ENCODE data around the gene ORMDL2.

ORMDL2 gene

GRCh38 chr12:55842681-55843429, 25.0 kb downstream of the ORMDL2 start, which contains the start of gene MMP19:
MMP19 (minus strand) TSS chr12:55842936; CDS start chr12:55842830, 106 bp downstream.
- Histone ChIP-seq H2AFZ (ENCODE audit: low read length, unreplicated experiment) (no peak within 1 kb of the TSS), H3K79me2 (ENCODE audit: control insufficient read depth, insufficient read depth, low read length, unreplicated experiment) (peaks cover 16% of the 10 kb centered on the region), H3K4me1 (ENCODE audit: control insufficient read depth, insufficient read depth, low read length, unreplicated experiment) (peaks cover 44% of the 10 kb centered on the region), H3K27ac (ENCODE audit: low read depth, low read length) (peak within 1 kb of the TSS; percentile 50; the same call in 1 of the 2 replicates), H3K4me3 (ENCODE audit: low read depth, low read length) (peak within 1 kb of the TSS; percentile 82), H3K27me3 (ENCODE audit: insufficient read depth, low read length) (no peaks in the 10 kb centered on the region), H3K36me3 (ENCODE audit: insufficient read depth, low read length) (peaks cover 17% of the 10 kb centered on the region; the same call in 1 of the 2 replicates)

- peak overlapping the region; percentile 50; the same call in 1 of the 2 replicates for H3K27ac ChIP-seq (ENCODE audit: low read depth, low read length)
These were observed 25.6 kb downstream of the ORMDL2 start for GRCh38 chr12:55843431-55843830.

GRCh38 chr12:55844961-55845360, 27.1 kb downstream of the ORMDL2 start:
- Histone ChIP-seq H3K4me3 (ENCODE audit: low read depth, low read length) (no peak overlapping the region; the same call in 1 of the 2 replicates), H2AFZ (ENCODE audit: low read length, unreplicated experiment) (no peak overlapping the region), H3K27ac (ENCODE audit: low read depth, low read length) (peak overlapping the region; percentile 100), H3K4me1 (ENCODE audit: control insufficient read depth, insufficient read depth, low read length, unreplicated experiment) (peaks cover 58% of the 10 kb centered on the region), H3K36me3 (ENCODE audit: insufficient read depth, low read length) (peaks cover 7% of the 10 kb centered on the region; the same call in 1 of the 2 replicates), H3K79me2 (ENCODE audit: control insufficient read depth, insufficient read depth, low read length, unreplicated experiment) (peaks cover 16% of the 10 kb centered on the region), H3K27me3 (ENCODE audit: insufficient read depth, low read length) (no peaks in the 10 kb centered on the region)

More at GRCh38 chr12:55843431-55843830, 25.6 kb downstream of the ORMDL2 start:
- H3K79me2 ChIP-seq (ENCODE audit: control insufficient read depth, insufficient read depth, low read length, unreplicated experiment), result peaks cover 16% of the 10 kb centered on the region
- peaks cover 13% of the 10 kb centered on the region; the same call in 1 of the 2 replicates for H3K36me3 ChIP-seq (ENCODE audit: insufficient read depth, low read length)
- H2AFZ ChIP-seq (ENCODE audit: low read length, unreplicated experiment), result no peak overlapping the region
- H3K27me3 ChIP-seq (ENCODE audit: insufficient read depth, low read length), result no peaks in the 10 kb centered on the region
- H3K4me1 ChIP-seq (ENCODE audit: control insufficient read depth, insufficient read depth, low read length, unreplicated experiment), result peaks cover 45% of the 10 kb centered on the region
- no peak overlapping the region for H3K4me3 ChIP-seq (ENCODE audit: low read depth, low read length)

GRCh38 chr12:55845361-55845760, 27.5 kb downstream of the ORMDL2 start:
- peaks cover 16% of the 10 kb centered on the region for H3K79me2 ChIP-seq (ENCODE audit: control insufficient read depth, insufficient read depth, low read length, unreplicated experiment)
- peaks cover 62% of the 10 kb centered on the region for H3K4me1 ChIP-seq (ENCODE audit: control insufficient read depth, insufficient read depth, low read length, unreplicated experiment)
- H2AFZ ChIP-seq (ENCODE audit: low read length, unreplicated experiment), result no peak overlapping the region
- H3K27me3 ChIP-seq (ENCODE audit: insufficient read depth, low read length), result no peaks in the 10 kb centered on the region
- H3K36me3 ChIP-seq (ENCODE audit: insufficient read depth, low read length), result peaks cover 7% of the 10 kb centered on the region; the same call in 1 of the 2 replicates
- H3K27ac ChIP-seq (ENCODE audit: low read depth, low read length), result peak overlapping the region; percentile 100
- H3K4me3 ChIP-seq (ENCODE audit: low read depth, low read length), result no peak overlapping the region; the same call in 1 of the 2 replicates

- H3K27ac ChIP-seq (ENCODE audit: low read depth, low read length), result peak overlapping the region; percentile 100
- peaks cover 1% of the 10 kb centered on the region; the same call in 1 of the 2 replicates for H3K36me3 ChIP-seq (ENCODE audit: insufficient read depth, low read length)
- H3K4me3 ChIP-seq (ENCODE audit: low read depth, low read length), result no peak overlapping the region
- no peak overlapping the region for H2AFZ ChIP-seq (ENCODE audit: low read length, unreplicated experiment)
- H3K79me2 ChIP-seq (ENCODE audit: control insufficient read depth, insufficient read depth, low read length, unreplicated experiment), result peaks cover 14% of the 10 kb centered on the region
- peaks cover 66% of the 10 kb centered on the region for H3K4me1 ChIP-seq (ENCODE audit: control insufficient read depth, insufficient read depth, low read length, unreplicated experiment)
- H3K27me3 ChIP-seq (ENCODE audit: insufficient read depth, low read length), result no peaks in the 10 kb centered on the region
These were observed 28.1 kb downstream of the ORMDL2 start for GRCh38 chr12:55845785-55846496.

GRCh38 chr12:55847033-55847432, 29.2 kb downstream of the ORMDL2 start:
- Histone ChIP-seq H3K27me3 (ENCODE audit: insufficient read depth, low read length) (no peaks in the 10 kb centered on the region), H3K27ac (ENCODE audit: low read depth, low read length) (peak overlapping the region; percentile 100), H3K79me2 (ENCODE audit: control insufficient read depth, insufficient read depth, low read length, unreplicated experiment) (peaks cover 4% of the 10 kb centered on the region), H3K4me3 (ENCODE audit: low read depth, low read length) (peak overlapping the region; percentile 55; the same call in 1 of the 2 replicates), H3K36me3 (ENCODE audit: insufficient read depth, low read length) (no peaks in the 10 kb centered on the region), H2AFZ (ENCODE audit: low read length, unreplicated experiment) (no peak overlapping the region), H3K4me1 (ENCODE audit: control insufficient read depth, insufficient read depth, low read length, unreplicated experiment) (peaks cover 60% of the 10 kb centered on the region)

- H3K4me1 ChIP-seq (ENCODE audit: control insufficient read depth, insufficient read depth, low read length, unreplicated experiment), result peaks cover 60% of the 10 kb centered on the region
- no peak overlapping the region for H2AFZ ChIP-seq (ENCODE audit: low read length, unreplicated experiment)
- no peaks in the 10 kb centered on the region for H3K36me3 ChIP-seq (ENCODE audit: insufficient read depth, low read length)
- no peaks in the 10 kb centered on the region for H3K79me2 ChIP-seq (ENCODE audit: control insufficient read depth, insufficient read depth, low read length, unreplicated experiment)
- H3K27ac ChIP-seq (ENCODE audit: low read depth, low read length), result peak overlapping the region; percentile 100
- peak overlapping the region; percentile 70 for H3K4me3 ChIP-seq (ENCODE audit: low read depth, low read length)
- no peaks in the 10 kb centered on the region for H3K27me3 ChIP-seq (ENCODE audit: insufficient read depth, low read length)
These were observed 29.9 kb downstream of the ORMDL2 start for GRCh38 chr12:55847603-55848291.

- no peaks in the 10 kb centered on the region for H3K36me3 ChIP-seq (ENCODE audit: insufficient read depth, low read length)
- H2AFZ ChIP-seq (ENCODE audit: low read length, unreplicated experiment), result no peak overlapping the region
- no peaks in the 10 kb centered on the region for H3K79me2 ChIP-seq (ENCODE audit: control insufficient read depth, insufficient read depth, low read length, unreplicated experiment)
- H3K4me1 ChIP-seq (ENCODE audit: control insufficient read depth, insufficient read depth, low read length, unreplicated experiment), result peaks cover 54% of the 10 kb centered on the region
- H3K27me3 ChIP-seq (ENCODE audit: insufficient read depth, low read length), result no peaks in the 10 kb centered on the region
- H3K4me3 ChIP-seq (ENCODE audit: low read depth, low read length), result peak overlapping the region; percentile 24; the same call in 1 of the 2 replicates
- peak overlapping the region; percentile 100 for H3K27ac ChIP-seq (ENCODE audit: low read depth, low read length)
These were observed 31.9 kb downstream of the ORMDL2 start for GRCh38 chr12:55849616-55850343.

- H3K27me3 ChIP-seq (ENCODE audit: insufficient read depth, low read length), result no peaks in the 10 kb centered on the region
These were observed 32.6 kb downstream of the ORMDL2 start for GRCh38 chr12:55850401-55850800.

GRCh38 chr12:55850893-55851292, 33.1 kb downstream of the ORMDL2 start:
- Histone ChIP-seq H3K79me2 (ENCODE audit: control insufficient read depth, insufficient read depth, low read length, unreplicated experiment) (no peaks in the 10 kb centered on the region), H2AFZ (ENCODE audit: low read length, unreplicated experiment) (no peak overlapping the region), H3K4me3 (ENCODE audit: low read depth, low read length) (no peak overlapping the region), H3K36me3 (ENCODE audit: insufficient read depth, low read length) (no peaks in the 10 kb centered on the region), H3K4me1 (ENCODE audit: control insufficient read depth, insufficient read depth, low read length, unreplicated experiment) (peaks cover 45% of the 10 kb centered on the region), H3K27ac (ENCODE audit: low read depth, low read length) (peak overlapping the region; percentile 100), H3K27me3 (ENCODE audit: insufficient read depth, low read length) (no peaks in the 10 kb centered on the region)

More at GRCh38 chr12:55850401-55850800, 32.6 kb downstream of the ORMDL2 start:
- Histone ChIP-seq H3K4me3 (ENCODE audit: low read depth, low read length) (peak overlapping the region; percentile 24; the same call in 1 of the 2 replicates), H3K4me1 (ENCODE audit: control insufficient read depth, insufficient read depth, low read length, unreplicated experiment) (peaks cover 49% of the 10 kb centered on the region), H3K27ac (ENCODE audit: low read depth, low read length) (peak overlapping the region; percentile 100), H3K79me2 (ENCODE audit: control insufficient read depth, insufficient read depth, low read length, unreplicated experiment) (no peaks in the 10 kb centered on the region), H2AFZ (ENCODE audit: low read length, unreplicated experiment) (no peak overlapping the region), H3K36me3 (ENCODE audit: insufficient read depth, low read length) (no peaks in the 10 kb centered on the region)
